DND-41 (cell line): Measurements from ENCODE around the gene NMRK2.

Experiments used
- CTCF ChIP-seq: IDR thresholded peaks from 2 replicates; pipeline ENCODE4 v1.5.1; 2012; ENCODE audit warnings: borderline replicate concordance, low read length, moderate library complexity, mild to moderate bottlenecking; ENCODE audit not compliant: poor library complexity, severe bottlenecking; ENCODE audit errors: extremely low read depth
- EZH2 ChIP-seq: IDR thresholded peaks from 3 replicates; pipeline ENCODE4 v1.6.1; 2012; ENCODE audit warnings: borderline replicate concordance, low read depth, mild to moderate bottlenecking, moderate library complexity, low read length, inconsistent platforms; ENCODE audit not compliant: severe bottlenecking

GRCh38 chr19:3969435-3970312, 36.8 kb downstream of the NMRK2 start:
- no peak for TF ChIP-seq CTCF
- no peak for TF ChIP-seq EZH2
